GM21528 (cell line): Measurements from ENCODE around the gene TRIM41.
"Not testable (repeated sequence)": the region's sequence is repeated elsewhere in the genome, so short reads cannot be mapped to it uniquely, and the experiment has no call there.

ENCODE experiments used
- ATAC-seq: cut with Tn5 transposase; IDR thresholded peaks from one replicate; pipeline ENCODE4 v1.9.1; 2021; ENCODE audit warnings: mild to moderate bottlenecking, moderate library complexity; ENCODE audit not compliant: unreplicated experiment, low FRiP score

TRIM41 gene

DNA sequence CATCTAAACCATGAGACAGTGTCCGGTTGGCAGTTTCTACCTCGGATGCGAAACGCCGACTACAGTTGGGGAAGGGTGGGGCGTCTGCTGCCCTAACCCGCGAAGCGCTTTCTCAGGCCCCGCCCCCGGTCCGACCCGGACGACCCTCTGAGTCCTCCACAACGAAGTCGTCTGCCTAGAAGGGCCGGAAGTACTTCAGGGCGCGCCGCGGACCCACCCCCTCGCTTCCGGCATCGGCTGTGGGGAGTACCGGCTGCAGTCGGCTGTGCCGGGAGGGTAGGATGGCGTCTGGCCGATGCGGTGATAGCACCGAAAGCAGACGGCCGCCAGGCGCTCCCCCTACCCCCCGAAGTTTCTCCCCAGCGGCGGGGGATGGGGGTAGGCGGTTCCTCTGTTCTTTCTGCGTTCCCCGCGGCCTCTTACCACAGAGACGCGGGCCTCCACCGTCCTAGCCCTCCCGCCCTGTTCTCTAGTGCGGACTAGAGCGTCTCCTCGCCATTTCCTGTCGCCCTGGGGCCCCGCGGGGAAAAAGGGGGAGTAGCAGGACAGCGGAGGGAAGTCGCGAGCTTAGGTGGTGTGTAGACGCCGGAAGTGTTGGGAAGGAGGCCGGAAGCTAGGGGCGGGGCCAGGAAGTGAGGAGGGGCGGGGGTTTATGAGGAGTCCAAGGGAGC lies at the start of gene TRIM41:
TSS of gene TRIM41 (plus strand) at position 224 of the 671 bp plus-strand sequence. CDS start 719 bp downstream, outside the sequence.
- peak; percentile 74 for ATAC-seq

DNA sequence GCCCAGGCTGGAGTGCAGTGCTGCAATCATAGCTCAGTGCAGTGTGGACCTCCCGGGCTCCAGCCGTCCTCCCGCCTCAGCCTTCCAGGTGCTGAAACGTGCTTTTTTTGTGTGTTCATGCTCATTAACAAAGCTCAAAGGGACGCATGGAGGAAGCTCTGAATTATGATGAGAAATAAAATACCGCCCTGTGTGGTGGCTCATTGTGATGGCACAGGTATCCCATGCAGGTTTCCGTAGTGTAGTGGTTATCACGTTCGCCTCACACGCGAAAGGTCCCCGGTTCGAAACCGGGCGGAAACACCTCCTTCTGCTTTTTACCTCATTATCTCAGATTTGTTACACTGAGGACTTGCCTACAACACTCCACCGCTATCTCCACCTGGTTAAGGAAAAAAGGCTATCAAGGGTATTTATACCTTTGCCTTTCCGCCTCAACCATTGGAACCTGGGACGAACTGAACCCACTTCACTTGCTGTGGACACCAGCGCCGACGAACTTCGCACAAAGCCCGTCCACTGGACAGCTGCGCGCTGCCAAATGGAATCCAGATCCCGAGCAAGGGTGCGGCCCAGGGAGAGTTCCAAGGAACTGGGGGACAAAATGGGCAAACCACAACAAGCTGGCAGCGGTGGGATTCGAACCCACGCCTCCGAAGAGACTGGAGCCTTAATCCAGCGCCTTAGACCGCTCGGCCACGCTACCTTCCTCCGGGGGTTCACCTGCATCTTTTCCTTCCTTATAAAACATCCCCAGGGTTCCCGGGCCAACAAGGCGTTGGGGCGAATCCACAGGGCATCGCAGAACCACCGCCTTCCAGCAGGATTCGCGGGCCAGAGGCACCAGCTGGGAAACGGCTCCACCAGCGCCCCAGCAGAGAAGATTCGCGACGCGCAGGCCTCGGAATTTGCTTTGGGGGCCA lies 49.4 kb upstream of the TRIM41 start:
- ATAC-seq: no peak

DNA sequence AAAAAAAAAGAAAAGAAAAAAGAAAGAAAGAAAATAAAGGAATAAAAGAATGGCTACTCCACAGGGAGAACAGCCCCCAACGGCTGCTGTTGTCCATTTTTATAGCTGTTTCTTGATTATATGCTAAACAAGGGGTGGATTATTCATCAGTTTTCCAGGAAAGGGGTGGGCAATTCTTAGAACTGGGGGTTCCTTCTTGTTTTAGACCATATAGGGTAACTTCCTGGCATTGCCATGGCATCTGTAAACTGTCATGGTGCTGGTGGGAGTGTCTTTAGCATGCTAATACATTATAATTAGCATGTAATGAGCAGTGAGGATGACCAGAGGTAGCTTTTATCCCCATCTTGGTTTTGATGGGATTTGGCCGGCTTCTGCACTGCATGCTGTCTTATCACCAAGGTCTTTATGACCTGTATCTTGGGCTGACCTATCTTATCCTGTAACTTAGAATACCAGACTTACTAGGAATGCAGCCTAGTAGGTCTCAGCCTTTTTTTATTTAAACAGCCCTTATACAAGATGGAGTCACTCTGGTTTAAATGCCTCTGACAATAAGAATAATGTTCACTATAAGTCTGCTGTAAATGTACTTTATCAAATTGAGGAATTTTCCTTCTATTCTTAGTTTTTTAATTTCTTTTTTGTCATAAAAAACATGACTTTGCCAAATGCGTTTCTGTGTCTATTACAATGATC lies 46.7 kb upstream of the TRIM41 start:
- no peak for ATAC-seq

DNA sequence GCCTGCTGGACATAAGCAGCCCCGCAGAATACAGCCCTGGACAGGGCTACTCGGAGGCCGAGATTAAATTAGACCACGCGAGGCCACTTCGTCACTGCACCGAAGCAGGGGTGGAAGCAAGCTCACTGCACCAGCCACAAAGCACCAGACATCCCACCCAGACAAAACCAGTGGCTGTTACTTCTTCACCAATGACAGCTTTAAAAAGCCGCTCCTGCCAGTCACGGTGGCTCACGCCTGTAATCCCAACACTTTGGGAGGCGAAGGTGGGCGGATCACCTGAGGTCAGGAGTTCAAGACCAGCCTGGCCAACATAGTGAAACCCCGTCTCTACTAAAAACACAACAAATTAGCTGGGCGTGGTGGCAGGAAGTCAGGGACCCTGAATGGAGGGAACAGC lies 45.5 kb upstream of the TRIM41 start:
- ATAC-seq: not testable (repeated sequence)

DNA sequence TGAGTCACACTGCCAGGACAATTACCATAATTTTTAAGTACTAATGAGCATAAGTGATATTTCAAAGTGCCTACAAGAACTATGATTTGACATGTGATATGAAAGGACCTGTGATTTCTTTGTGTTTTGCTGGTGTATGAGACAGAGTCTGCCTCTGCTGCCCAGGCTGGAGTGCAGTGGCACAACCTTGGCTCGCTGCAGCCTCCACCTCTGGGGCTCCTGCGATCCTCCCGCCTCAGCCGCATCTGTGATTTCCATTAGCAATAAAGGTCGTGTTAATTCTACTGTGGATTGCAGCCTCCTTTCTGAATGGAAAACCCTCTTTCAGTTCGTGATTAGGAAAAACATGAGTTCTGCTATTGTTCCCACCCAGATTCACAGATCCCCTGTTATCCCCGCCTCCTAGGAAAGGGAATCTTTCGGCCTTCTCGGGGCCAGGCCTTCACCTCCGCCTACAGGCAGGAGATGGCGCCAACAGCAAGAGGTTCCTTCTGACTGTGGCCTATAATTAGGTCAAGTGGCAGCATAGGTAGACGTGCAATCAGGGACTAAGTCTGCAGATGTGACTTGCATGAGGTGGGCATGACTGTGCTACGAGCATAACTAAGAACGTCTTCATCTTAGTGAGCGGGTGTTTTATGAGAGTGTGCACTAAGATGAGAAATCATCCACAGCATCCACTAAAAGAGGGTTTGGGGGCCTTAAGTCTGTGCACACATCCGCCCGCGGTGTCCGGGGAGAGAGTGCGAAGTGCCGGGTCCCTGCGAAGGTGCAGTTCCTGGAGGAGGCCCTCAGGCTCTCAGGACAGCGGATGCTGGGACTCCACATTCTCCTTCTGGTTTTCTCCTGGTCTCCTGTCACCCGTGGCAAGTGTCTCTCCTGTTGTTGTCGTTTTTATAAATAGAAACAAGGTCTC lies 41.2 kb upstream of the TRIM41 start:
- ATAC-seq: peak; percentile 50

DNA sequence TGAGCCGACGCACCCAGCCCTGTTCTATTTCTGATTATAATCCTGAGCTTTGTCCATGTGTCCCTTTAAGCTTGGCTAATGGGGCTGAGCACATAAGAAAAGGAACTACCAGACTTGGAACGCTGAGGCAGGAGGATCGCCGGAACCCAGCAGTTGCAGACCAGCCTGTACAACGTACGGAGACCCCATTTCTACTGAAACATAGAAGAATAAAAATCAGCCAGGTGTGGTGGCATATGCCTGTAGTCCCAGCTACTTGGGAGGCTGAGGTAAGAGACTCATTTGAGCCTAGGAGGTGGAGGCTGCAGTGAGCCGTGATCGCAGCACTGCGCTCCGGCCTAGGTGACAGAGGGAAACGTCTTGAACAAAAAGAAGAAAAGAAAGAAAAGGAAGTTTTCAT lies 40.4 kb upstream of the TRIM41 start:
- no peak for ATAC-seq

DNA sequence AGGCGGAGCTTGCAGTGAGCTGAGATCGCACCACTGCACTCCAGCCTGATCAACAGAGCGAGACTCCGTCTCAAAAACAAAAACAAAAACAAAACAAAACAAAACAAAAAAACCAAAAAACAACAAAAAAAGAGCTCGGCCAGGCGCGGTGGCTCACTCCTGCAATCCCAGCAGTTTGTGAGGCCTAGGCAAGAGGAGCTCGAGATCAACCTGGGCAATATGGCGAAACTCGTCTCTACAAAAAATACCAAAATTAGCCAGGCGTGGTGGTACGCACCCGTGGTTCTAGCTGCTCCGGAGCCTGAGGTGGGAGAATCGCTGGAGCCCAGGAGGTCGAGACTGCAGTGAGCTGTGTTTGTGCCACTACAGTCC lies 38.2 kb upstream of the TRIM41 start:
- no peak for ATAC-seq

DNA sequence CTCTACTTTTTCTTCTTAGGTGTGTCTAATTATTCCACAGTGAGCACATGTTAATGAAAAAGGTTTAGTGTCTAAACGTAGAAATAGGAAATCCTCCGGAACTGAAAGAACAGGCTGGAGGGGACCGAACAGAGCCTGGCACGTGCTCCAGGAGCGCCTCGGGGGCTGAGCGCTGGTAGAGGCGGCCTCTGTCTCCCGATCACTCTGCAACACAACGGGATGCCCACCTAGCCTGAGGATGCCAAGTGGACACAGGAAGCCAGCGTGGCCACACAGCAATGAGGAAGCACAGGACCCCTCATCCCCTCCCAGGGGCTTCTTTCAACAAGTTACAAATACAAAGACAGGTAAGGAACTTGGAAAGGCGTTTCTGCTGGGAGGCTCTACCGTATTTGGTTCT lies 37.5 kb upstream of the TRIM41 start:
- ATAC-seq: no peak

DNA sequence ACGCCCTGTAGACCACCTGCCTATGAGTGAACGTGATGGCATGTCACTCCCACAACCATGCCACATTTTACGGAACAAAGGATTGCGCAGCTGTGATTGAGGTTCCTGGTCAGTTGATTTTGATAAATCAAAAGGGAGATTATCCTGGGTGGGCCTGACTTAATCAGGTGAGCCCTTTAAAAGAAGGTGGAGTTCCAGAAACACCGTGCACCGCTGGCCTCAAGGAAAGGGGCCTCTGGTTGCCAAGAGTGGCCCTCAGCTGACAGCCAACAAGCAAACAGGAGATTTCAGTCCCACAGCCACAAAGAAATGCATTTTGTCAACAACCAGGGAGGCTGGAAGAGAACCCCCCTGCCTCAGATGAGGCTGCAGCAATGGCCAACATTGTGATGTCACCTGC lies 37.1 kb upstream of the TRIM41 start:
- no peak for ATAC-seq

DNA sequence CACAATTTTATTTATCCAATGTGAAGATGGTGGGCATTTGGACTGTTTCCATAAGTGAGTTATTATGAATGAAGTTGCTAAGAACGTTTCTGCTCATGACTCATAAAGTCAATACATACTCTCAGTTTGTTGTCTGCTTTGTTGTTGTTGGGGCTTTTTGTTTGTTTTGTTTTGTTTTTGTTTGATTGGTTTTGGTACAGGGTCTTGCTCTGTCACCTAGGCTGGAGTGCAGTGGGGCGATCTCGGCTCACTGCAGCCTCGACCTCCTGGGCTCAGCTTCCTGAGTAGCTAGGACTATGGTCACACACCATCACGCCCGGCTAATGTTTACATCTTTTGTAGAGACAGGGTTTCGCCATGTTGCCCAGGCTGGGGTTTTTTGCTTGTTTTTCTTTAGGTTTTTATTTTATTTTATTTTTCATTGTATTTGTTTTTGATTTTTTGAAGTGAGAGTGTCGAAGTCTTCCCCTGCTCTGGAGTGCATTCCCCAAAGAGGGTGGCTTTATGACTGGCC lies 36.0 kb upstream of the TRIM41 start:
- no peak for ATAC-seq

DNA sequence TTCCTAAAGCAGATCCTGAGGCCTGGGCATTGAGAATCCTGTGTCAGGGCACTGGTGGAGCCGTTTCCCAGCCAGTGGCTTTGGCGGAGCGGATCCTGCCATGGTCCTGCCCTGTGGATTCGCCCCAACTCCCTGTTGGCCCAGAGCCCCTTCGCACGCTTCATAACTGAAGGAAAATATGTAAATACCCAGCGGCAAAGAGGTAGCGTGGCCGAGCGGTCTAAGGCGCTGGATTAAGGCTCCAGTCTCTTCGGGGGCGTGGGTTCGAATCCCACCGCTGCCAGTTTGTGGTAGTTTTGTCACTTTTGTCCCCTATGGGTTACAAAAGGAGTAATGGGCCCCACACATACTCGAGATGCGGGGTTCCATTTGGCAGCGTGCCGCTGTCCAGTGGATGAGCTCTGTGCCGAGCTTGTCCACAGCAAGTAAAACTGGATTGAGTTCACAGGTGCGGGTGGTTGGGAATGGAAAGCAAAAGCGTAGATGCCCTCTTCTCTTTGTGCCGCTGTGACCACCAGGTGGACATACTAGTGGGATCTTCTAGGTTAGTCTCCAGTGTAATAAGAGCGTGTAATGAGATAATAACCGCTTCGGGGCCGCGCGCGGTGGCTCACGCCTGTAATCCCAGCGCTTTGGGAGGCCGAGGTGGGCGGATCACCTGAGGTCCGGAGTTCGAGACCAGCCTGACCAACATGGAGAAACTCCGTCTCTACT lies 35.4 kb upstream of the TRIM41 start:
- ATAC-seq: no peak

DNA sequence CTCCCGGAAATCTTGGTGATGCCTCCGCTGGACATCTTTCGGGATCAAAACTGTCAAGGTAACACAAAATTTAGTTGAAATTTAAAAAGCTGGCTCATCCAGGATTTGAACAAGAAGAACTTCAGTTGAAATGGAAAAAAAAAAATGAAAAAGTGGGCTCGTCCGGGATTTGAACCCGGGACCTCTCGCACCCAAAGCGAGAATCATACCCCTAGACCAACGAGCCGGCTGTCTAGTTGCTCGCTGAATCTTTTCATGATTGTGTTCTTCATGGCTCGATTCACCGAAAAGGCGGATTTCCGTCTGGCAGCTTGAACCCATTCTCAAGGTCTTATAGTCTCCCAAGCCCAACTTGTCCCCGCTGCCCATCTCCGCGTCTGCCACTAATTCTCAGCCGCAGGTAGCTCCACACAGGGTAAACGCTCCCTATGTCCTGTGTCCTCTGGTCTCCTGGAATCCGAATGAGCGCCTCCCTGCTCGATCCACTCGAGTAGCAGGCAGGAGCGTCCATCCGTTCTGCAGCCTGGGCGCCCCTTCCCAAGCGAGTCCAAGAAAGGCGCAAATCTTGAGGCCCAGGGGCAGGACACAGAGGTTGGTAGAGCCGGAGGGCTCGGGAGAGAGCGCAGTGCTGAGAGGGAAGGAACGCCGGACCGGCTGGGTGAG lies 34.2 kb upstream of the TRIM41 start:
- ATAC-seq: no peak

DNA sequence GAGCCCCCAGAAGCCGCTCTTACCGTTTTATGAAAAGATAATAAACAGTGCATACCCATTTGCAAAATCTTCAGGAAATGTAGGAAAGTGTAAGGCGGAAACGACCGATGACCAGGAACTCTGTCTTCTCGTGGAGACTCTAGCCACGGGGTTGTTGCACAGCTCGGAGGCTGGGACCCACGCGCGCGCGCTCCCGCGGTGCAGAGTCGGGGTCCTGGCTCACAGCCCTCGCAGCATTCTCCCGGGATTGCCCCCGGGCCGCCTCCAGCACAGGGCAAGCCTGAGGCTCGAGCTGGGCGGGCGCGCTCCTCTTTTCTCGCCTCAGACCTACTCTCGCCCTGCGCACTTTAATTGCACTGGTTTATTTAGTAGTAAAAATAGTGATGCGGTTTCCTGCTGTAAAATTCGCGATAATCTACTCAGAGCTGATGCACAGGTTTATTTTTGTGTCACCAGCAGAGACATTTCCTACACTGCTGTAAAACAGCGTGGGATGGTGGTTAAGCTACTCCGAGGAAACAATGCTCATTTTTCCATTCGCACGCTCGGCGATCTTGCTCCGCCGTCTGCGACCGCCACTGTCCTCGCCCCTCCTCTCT lies 33.6 kb upstream of the TRIM41 start:
- ATAC-seq: no peak

DNA sequence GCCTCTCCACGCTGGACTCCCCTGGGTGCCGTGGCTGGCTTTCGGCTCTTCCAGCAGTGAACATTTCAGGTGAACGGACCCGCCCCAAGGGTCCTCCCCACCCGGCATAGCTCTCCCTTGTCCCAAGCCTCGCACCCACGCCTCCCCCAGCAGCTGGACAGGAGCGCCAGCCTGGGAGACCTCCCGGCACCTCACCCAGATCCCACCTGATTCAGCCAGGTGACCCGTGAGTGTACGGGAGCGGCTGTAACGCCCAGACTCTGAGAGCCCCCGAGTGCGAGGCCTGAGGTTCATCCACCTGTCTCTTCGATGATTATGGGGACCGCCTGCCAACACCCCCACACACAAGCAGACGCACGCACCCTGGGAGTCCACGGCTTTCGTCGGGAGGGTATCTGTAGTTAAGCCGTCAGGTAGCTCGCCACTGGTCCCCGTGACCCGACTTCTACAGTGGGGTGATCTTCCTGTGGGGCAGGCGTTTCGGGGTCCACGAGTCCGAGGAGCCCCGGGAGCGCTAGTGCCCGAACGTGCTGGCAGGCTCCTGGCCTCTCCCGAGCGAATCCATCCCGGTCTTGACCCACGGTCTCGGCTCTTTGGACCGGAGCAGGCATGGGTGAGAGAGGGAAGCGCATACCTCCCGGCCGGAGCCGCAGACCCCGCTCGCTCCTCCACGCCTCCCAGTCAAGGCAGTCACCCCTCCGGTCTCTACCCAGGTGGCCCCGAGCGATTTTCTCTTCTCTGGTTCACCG lies 32.9 kb upstream of the TRIM41 start:
- no peak for ATAC-seq

DNA sequence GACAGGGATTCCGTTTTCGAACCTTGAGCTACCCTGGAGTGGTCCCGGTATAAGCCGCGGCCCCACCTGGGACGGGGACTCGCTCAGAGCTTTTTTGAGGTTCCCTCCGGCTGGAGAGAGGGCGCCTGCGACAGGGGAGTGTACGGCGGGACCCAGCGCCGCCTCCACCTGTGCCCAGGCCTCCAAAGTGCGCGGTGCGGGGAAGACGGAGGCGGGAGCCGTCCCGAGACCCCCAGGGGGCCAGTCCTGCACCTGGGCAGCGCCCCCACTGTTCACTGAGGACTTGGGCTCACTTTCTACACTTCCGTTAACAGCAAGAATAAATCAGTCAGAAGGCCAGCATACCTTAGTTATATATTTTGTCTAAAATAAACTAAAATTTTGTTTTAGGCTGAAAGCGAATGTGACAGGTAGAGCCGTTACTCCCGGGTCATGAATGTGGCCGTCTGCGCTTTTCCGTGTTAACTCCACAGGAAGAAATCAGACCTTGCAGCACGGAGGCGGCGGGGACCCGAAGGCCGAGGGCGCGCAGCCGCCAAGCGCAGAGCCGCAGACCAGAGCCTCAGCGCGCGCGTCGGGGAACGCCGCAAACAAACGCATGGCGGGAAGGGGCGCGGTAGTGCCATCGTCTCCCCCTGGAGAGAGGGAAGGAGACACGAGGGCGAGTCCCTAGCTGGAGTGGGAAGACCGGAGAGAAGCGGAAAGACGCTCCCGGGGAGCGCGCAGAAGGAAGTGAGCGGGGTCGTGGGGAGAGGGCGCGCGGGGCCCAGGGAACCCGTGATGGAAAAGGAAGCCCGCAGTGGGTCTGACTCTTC lies 32.2 kb upstream of the TRIM41 start:
- peak; percentile 11 for ATAC-seq

DNA sequence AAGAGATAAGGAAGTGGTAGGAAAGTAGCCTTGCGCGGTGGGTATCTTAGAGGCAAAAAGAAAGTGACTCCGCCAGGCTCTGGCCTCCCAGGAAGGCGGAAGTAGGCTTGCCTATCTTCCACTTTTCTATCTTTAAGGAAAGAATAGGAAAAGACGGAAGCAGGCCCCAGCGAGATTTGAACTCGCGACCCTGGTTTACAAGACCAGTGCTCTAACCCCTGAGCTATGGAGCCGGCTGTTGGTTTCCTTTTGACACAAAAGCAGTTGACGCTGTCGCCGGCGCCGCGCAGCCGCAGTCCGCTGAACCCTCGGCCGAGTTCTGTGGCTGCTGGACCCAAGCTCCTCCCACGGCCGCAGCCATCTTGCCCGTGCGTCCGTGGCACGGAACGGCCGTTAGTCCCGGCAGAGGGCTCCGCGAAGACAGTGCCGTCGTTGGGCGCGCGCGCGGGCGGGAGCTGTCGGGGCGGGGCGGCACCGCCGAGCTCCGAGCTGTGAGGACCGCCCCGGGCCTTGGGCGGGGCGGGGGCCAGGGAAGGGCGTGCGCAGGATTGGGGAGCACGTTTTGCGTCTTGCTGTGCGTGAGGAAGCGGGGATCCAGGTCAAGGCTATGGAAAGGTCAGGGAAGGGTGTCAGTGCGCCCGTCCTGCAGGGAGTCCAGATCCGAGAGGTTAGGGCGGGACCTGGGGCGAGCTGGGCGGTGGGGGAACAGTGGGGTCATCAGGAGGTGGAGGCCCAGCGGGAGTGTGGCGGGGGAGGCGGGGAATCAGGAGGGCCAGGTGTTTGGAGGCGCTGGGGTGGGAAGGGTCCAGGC lies 31.4 kb upstream of the TRIM41 start:
- peak; percentile 53 for ATAC-seq
